ENCODE results near the gene CECR2. TPM values are rescaled to one million over a fixed set of nuclear protein-coding genes. Genes with fewer than 3 reads are reported as not detected.

The CECR2 gene
- total and polyA plus RNA-seq, 7 donors: 1.7 to 24.1 (median 19.6) TPM

DNA sequence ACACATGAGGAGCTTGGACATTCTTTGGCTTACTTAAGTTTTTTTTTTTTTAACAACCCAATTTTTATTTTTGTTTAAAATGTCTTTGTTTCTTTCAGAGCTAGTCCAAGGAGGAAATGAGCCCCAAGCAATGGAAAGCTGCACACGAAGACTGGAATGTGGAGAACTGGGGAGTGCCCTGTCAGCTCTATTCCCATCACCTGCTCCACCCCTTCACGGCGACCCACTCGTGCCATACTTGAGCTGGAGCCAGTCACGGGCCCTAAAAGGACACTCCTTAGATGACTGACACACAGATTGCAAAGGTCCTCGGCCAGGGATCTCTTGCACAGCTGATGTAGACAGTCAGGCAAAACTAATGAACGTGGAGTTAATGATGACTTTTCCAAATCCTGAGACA lies 183.5 kb downstream of the CECR2 start:
- Histone ChIP-seq H3K4me1 (no peaks in the 10 kb centered on the region), H3K36me3 (ENCODE audit: insufficient read depth in 1 of 2, low read depth in 1 of 2) (peaks cover 0 to 88% of the 10 kb centered on the region in 2 donors), H3K27me3 (ENCODE audit: insufficient read depth in 3 of 3, low read length in 2 of 3) (no peaks in the 10 kb centered on the region), H3K4me3 (no peak overlapping the region), H3K9me3 (no peaks in the 10 kb centered on the region), H3K27ac (no peak overlapping the region)
- intact Hi-C loops (cut with DNase I): no loop called here
- WGBS, 3 donors: 29 to 42% (median 38%) methylated on average over 7 of the region's 7 CpGs
- DNase-seq (peak; percentile 40 to 70), ATAC-seq (peak; percentile 53 to 88 (median 80))
- TF ChIP-seq, protein P1, sequence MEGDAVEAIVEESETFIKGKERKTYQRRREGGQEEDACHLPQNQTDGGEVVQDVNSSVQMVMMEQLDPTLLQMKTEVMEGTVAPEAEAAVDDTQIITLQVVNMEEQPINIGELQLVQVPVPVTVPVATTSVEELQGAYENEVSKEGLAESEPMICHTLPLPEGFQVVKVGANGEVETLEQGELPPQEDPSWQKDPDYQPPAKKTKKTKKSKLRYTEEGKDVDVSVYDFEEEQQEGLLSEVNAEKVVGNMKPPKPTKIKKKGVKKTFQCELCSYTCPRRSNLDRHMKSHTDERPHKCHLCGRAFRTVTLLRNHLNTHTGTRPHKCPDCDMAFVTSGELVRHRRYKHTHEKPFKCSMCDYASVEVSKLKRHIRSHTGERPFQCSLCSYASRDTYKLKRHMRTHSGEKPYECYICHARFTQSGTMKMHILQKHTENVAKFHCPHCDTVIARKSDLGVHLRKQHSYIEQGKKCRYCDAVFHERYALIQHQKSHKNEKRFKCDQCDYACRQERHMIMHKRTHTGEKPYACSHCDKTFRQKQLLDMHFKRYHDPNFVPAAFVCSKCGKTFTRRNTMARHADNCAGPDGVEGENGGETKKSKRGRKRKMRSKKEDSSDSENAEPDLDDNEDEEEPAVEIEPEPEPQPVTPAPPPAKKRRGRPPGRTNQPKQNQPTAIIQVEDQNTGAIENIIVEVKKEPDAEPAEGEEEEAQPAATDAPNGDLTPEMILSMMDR (IDR thresholded peaks at IDR 0.05): no peak

DNA sequence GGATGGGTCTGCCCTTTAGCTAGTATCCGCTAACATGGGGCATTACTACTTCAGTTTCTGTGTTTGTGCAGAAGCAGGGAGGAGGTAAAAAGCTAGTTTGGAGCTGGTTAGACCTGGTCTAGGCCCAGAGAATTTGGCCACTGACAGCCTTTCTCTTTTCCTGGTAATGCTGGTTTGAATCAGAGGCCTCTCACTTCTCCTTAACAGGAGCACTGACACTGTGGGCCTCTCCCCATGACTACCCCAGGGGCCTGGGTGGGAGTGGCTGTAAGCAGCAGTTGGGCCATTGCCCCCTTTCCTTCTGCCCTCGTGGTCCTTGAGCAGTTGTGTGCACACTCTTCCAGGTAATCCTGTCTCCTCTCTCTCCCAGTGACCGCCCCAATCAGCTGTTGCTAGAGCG lies 185.6 kb downstream of the CECR2 start:
- H3K27ac ChIP-seq: no peak overlapping the region
- no peaks in the 10 kb centered on the region for H3K4me1 ChIP-seq
- ATAC-seq (no peak), DNase-seq (no peak)
- no peaks in the 10 kb centered on the region for H3K9me3 ChIP-seq
- no peaks in the 10 kb centered on the region for H3K27me3 ChIP-seq (ENCODE audit: insufficient read depth in 3 of 3, low read length in 2 of 3)
- intact Hi-C loops (cut with DNase I): no loop called here
- 80 to 92% (median 85%) methylated on average over 4 of the region's 4 CpGs for WGBS, 3 donors
- TF ChIP-seq, protein P1 (IDR thresholded peaks at IDR 0.05): no peak
- H3K36me3 ChIP-seq (ENCODE audit: insufficient read depth in 1 of 2, low read depth in 1 of 2): peaks cover 0 to 79% of the 10 kb centered on the region in 2 donors
- H3K4me3 ChIP-seq: no peak overlapping the region

DNA sequence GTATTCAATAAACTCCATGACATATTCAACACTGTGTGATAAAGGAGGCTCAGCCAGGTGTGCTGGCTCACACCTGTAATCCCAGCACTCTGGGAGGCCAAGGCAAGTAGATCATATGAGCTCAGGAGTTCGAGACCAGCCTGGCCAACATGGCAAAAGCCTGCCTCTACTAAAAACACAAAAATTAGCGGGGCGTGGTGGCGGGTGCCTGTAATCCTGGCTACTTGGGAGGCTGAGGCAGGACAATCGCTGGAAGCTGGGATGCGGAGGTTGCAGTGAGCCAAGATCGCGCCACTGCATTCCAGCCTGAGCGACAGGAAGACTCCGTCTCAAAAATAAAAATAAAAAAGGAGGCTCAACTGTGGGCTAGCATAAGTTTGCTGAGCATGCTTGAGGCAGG lies 189.9 kb downstream of the CECR2 start:
- intact Hi-C loops (cut with DNase I): no loop called here

DNA sequence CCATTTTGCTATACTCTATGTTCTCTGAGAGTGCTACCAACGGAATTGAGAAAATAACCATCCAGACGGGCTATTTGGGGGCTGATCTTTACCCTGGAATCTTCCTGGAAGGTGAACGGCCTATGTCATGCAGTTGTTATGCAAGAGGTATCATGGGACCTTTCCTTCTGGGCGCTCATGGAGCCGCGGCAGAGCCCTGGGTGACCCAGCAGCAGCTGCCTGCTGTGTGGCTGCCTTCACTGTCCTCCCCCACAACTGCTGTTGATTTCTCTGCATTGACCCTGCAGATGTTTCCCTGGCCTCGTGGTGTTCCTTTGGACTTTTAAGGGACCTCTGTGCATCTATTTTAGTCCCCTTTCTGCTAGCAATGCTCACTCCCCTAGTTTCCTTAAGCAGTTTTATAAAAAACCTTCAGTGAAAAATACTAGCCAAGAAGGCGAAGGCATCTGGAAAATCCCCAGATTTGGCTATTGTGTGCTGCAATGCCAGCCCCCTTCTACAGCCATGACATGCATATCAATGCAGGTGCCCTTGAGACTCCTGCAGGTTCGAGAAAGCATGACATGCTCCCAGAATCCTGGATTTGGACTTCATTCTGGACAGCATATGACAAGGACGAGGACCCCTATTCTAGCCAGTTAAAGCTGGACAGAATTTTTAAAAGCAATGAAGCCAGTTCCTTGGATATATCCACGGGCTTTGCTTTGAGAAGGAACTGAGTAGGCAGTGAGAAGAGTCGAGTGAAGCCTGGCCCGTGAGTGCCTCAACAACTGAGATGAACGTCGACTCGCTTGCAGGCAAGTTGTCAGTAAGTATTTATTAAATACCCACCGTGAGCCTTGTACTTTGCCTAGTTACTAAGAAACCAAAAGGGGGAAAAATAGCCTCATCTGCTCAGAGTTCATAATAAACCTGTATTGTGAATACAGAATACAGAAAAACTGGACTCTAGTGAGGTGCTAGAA lies 193.9 kb downstream of the CECR2 start, which contains the start of gene SLC25A18:
Gene SLC25A18, plus strand, starts transcription at position 593 of the 965 bp plus-strand sequence. CDS start 16,447 bp downstream, outside the sequence.
- DNase-seq: peak; percentile 78 to 91
- intact Hi-C loops (cut with DNase I): no loop called here
- no peaks in the 10 kb centered on the region for H3K9me3 ChIP-seq

More for the DNA sequence above, 189.9 kb downstream of the CECR2 start:
- Histone ChIP-seq H3K27me3 (ENCODE audit: insufficient read depth in 3 of 3, low read length in 2 of 3) (no peaks in the 10 kb centered on the region), H3K4me3 (no peak overlapping the region), H3K27ac (no peak overlapping the region), H3K36me3 (ENCODE audit: insufficient read depth in 1 of 2, low read depth in 1 of 2) (peaks cover 0 to 37% of the 10 kb centered on the region in 2 donors), H3K9me3 (no peaks in the 10 kb centered on the region), H3K4me1 (peaks cover 20% of the 10 kb centered on the region)
- 88 to 93% (median 90%) methylated on average over 10 of the region's 10 CpGs for WGBS, 3 donors
- no peak for DNase-seq
- no peak for ATAC-seq
- TF ChIP-seq, protein P1 (IDR thresholded peaks at IDR 0.05): no peak

More for the DNA sequence above, 193.9 kb downstream of the CECR2 start, which contains the start of gene SLC25A18:
- no peaks in the 10 kb centered on the region for H3K27me3 ChIP-seq (ENCODE audit: insufficient read depth in 3 of 3, low read length in 2 of 3)
- peak within 1 kb of the TSS; percentile 9 for H3K4me3 ChIP-seq
- H3K36me3 ChIP-seq (ENCODE audit: insufficient read depth in 1 of 2, low read depth in 1 of 2): peaks cover 0 to 9% of the 10 kb centered on the region in 2 donors
- peak within 1 kb of the TSS; percentile 81 for H3K27ac ChIP-seq
- peaks cover 24% of the 10 kb centered on the region for H3K4me1 ChIP-seq
- WGBS, 3 donors: 17 to 22% (median 18%) methylated on average over 17 of the region's 17 CpGs
- peak; percentile 86 to 96 (median 88) for ATAC-seq
- TF ChIP-seq, protein P1 (IDR thresholded peaks at IDR 0.05): peak; percentile 10
